Measurements from ENCODE around the gene IGLL1.
A peak's percentile ranks its signal among the peaks of the same experiment; 100 is the strongest.
"Not testable (repeated sequence)": the region's sequence is repeated elsewhere in the genome, so short reads cannot be mapped to it uniquely, and the experiment has no call there.

IGLL1 gene

GRCh38 chr22:23557467-23557866, 22.6 kb downstream of the IGLL1 start:
- Mint-ChIP-seq H3K27ac (no peak overlapping the region), H3K36me3 (no peaks in the 10 kb centered on the region), H3K9me3 (no peaks in the 10 kb centered on the region)

GRCh38 chr22:23557036-23557435, 23.1 kb downstream of the IGLL1 start:
- ATAC-seq (no peak), DNase-seq (ENCODE audit: low spot score in 2 of 2) (no peak)
- Mint-ChIP-seq H3K27ac (peak overlapping the region; percentile 54), H3K36me3 (no peaks in the 10 kb centered on the region), H3K9me3 (no peaks in the 10 kb centered on the region), H3K4me1 (no peaks in the 10 kb centered on the region), H3K4me3 (no peak overlapping the region)

More at GRCh38 chr22:23557467-23557866, 22.6 kb downstream of the IGLL1 start:
- no peaks in the 10 kb centered on the region for H3K4me1 Mint-ChIP-seq
- DNase-seq (ENCODE audit: low spot score in 2 of 2), result no peak
- ATAC-seq, result no peak
- no peak overlapping the region for H3K4me3 Mint-ChIP-seq

GRCh38 chr22:23556026-23556620, 24.0 kb downstream of the IGLL1 start:
- no peaks in the 10 kb centered on the region for H3K9me3 Mint-ChIP-seq
- no peak for ATAC-seq
- no peaks in the 10 kb centered on the region for H3K36me3 Mint-ChIP-seq
- no peak overlapping the region for H3K4me3 Mint-ChIP-seq
- H3K27ac Mint-ChIP-seq, result no peak overlapping the region
- no peaks in the 10 kb centered on the region for H3K4me1 Mint-ChIP-seq
- no peak for DNase-seq (ENCODE audit: low spot score in 2 of 2)

- H3K36me3 Mint-ChIP-seq, result no peaks in the 10 kb centered on the region
- ATAC-seq (no peak), DNase-seq (ENCODE audit: low spot score in 2 of 2) (no peak)
- H3K9me3 Mint-ChIP-seq, result no peaks in the 10 kb centered on the region
- H3K4me1 Mint-ChIP-seq, result no peaks in the 10 kb centered on the region
- no peak overlapping the region for H3K27ac Mint-ChIP-seq
- no peak overlapping the region for H3K4me3 Mint-ChIP-seq
These were observed 25.0 kb downstream of the IGLL1 start for GRCh38 chr22:23555118-23555517.

GRCh38 chr22:23553924-23554870, 25.9 kb downstream of the IGLL1 start:
- DNase-seq (ENCODE audit: low spot score in 2 of 2) (no peak), ATAC-seq (no peak)
- H3K4me3 Mint-ChIP-seq, result no peak overlapping the region
- no peaks in the 10 kb centered on the region for H3K4me1 Mint-ChIP-seq
- no peak overlapping the region for H3K27ac Mint-ChIP-seq
- no peaks in the 10 kb centered on the region for H3K36me3 Mint-ChIP-seq
- no peaks in the 10 kb centered on the region for H3K9me3 Mint-ChIP-seq

- ATAC-seq (no peak), DNase-seq (ENCODE audit: low spot score in 2 of 2) (no peak)
- Mint-ChIP-seq H3K4me1 (no peaks in the 10 kb centered on the region), H3K27ac (no peak overlapping the region), H3K4me3 (no peak overlapping the region), H3K36me3 (no peaks in the 10 kb centered on the region), H3K9me3 (no peaks in the 10 kb centered on the region)
These were observed 26.7 kb downstream of the IGLL1 start for GRCh38 chr22:23553438-23553837.

- ATAC-seq (no peak), DNase-seq (ENCODE audit: low spot score in 2 of 2) (no peak)
- Mint-ChIP-seq H3K36me3 (no peaks in the 10 kb centered on the region), H3K27ac (no peak overlapping the region), H3K4me1 (no peaks in the 10 kb centered on the region), H3K9me3 (peaks cover 1% of the 10 kb centered on the region), H3K4me3 (no peak overlapping the region)
These were observed 27.5 kb downstream of the IGLL1 start for GRCh38 chr22:23552573-23552972.

GRCh38 chr22:23551385-23551784, 28.7 kb downstream of the IGLL1 start:
- Mint-ChIP-seq H3K27ac (no peak overlapping the region), H3K36me3 (no peaks in the 10 kb centered on the region), H3K4me3 (no peak overlapping the region), H3K9me3 (peaks cover 3% of the 10 kb centered on the region), H3K4me1 (no peaks in the 10 kb centered on the region)
- DNase-seq (ENCODE audit: low spot score in 2 of 2) (no peak), ATAC-seq (no peak)

GRCh38 chr22:23550049-23550650, 29.9 kb downstream of the IGLL1 start:
- no peak for ATAC-seq
- Mint-ChIP-seq H3K4me1 (no peaks in the 10 kb centered on the region), H3K36me3 (no peaks in the 10 kb centered on the region), H3K27ac (no peak overlapping the region), H3K9me3 (peaks cover 3% of the 10 kb centered on the region), H3K4me3 (no peak overlapping the region)
- DNase-seq (ENCODE audit: low spot score in 2 of 2), result no peak

- no peak for ATAC-seq
- DNase-seq (ENCODE audit: low spot score in 2 of 2), result no peak
- no peaks in the 10 kb centered on the region for H3K4me1 Mint-ChIP-seq
- H3K27ac Mint-ChIP-seq, result no peak overlapping the region
- H3K9me3 Mint-ChIP-seq, result peaks cover 3% of the 10 kb centered on the region
- no peaks in the 10 kb centered on the region for H3K36me3 Mint-ChIP-seq
- no peak overlapping the region for H3K4me3 Mint-ChIP-seq
These were observed 30.9 kb downstream of the IGLL1 start for GRCh38 chr22:23549198-23549595.

GRCh38 chr22:23548501-23549197, 31.4 kb downstream of the IGLL1 start:
- Mint-ChIP-seq H3K27ac (no peak overlapping the region), H3K9me3 (peaks cover 3% of the 10 kb centered on the region), H3K36me3 (no peaks in the 10 kb centered on the region), H3K4me3 (no peak overlapping the region), H3K4me1 (no peaks in the 10 kb centered on the region)
- DNase-seq (ENCODE audit: low spot score in 2 of 2) (no peak), ATAC-seq (no peak)

- no peak overlapping the region for H3K27ac Mint-ChIP-seq
- ATAC-seq (no peak), DNase-seq (ENCODE audit: low spot score in 2 of 2) (no peak)
- no peak overlapping the region for H3K4me3 Mint-ChIP-seq
- H3K4me1 Mint-ChIP-seq, result no peaks in the 10 kb centered on the region
- peaks cover 3% of the 10 kb centered on the region for H3K9me3 Mint-ChIP-seq
- no peaks in the 10 kb centered on the region for H3K36me3 Mint-ChIP-seq
These were observed 32.1 kb downstream of the IGLL1 start for GRCh38 chr22:23547818-23548500.

GRCh38 chr22:23547382-23547781, 32.7 kb downstream of the IGLL1 start:
- ATAC-seq; H3K27ac Mint-ChIP-seq; H3K4me3 Mint-ChIP-seq; H3K9me3 Mint-ChIP-seq; H3K4me1 Mint-ChIP-seq; H3K36me3 Mint-ChIP-seq; DNase-seq (ENCODE audit: low spot score in 2 of 2): not testable (repeated sequence)

- Mint-ChIP-seq H3K36me3 (no peaks in the 10 kb centered on the region), H3K4me3 (no peak overlapping the region), H3K4me1 (no peaks in the 10 kb centered on the region), H3K27ac (no peak overlapping the region), H3K9me3 (peaks cover 3% of the 10 kb centered on the region)
- no peak for DNase-seq (ENCODE audit: low spot score in 2 of 2)
- no peak for ATAC-seq
These were observed 35.2 kb downstream of the IGLL1 start for GRCh38 chr22:23544852-23545251.

- H3K36me3 Mint-ChIP-seq; H3K4me3 Mint-ChIP-seq; DNase-seq (ENCODE audit: low spot score in 2 of 2); H3K9me3 Mint-ChIP-seq; H3K27ac Mint-ChIP-seq; H3K4me1 Mint-ChIP-seq; ATAC-seq: not testable (repeated sequence)
These were observed 36.5 kb downstream of the IGLL1 start for GRCh38 chr22:23543506-23544000.
